ENCODE results near the gene TGFA. TPM values are rescaled to one million over a fixed set of nuclear protein-coding genes. Genes with fewer than 3 reads are reported as not detected.

Gene TGFA
- total RNA-seq, 1 donor from 2014 or later: 1.4 TPM

DNA sequence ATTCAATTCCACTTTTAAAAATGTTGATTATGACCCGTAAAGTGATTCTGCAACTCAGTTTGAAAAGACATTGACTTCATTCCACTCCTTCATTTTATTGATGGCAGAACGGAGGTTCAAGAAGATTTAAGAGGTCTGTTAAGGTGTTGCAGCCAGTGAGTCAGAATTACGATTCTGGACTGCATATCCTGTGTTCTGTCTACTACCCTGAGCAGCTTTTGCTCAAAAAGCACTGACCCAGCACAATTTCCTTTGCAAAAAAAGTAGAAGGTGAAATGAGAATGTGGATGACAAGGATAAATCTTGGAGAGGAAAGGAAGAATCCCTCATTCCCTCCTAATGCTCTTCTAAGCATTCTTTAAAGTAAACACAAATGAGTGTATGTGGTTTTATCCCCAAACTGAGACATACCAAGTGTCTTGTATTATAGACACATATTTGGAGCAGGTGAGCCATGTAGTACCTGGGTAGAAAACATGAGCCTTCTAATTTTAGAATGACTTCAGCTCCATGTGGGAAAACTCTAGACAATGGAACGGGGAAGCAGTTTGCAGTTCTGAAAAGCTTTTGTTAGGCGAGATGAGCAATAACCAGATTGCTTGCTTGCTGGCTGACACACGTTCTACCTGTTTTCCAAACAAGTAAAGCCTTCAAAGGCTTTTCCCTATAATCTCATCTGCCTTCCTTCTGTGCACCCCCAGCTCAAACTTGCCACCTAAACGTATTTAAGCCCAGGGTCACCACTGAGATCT, 44.7 kb downstream of the TGFA start:
- Mint-ChIP-seq H3K4me1 (no peaks in the 10 kb centered on the region), H3K9me3 (no peaks in the 10 kb centered on the region), H3K27ac (ENCODE audit: unreplicated experiment) (no peak overlapping the region), H3K27me3 (ENCODE audit: low read depth) (no peaks in the 10 kb centered on the region), H3K4me3 (no peak overlapping the region), H3K36me3 (ENCODE audit: low read depth) (no peaks in the 10 kb centered on the region)
- TF ChIP-seq, protein P1, sequence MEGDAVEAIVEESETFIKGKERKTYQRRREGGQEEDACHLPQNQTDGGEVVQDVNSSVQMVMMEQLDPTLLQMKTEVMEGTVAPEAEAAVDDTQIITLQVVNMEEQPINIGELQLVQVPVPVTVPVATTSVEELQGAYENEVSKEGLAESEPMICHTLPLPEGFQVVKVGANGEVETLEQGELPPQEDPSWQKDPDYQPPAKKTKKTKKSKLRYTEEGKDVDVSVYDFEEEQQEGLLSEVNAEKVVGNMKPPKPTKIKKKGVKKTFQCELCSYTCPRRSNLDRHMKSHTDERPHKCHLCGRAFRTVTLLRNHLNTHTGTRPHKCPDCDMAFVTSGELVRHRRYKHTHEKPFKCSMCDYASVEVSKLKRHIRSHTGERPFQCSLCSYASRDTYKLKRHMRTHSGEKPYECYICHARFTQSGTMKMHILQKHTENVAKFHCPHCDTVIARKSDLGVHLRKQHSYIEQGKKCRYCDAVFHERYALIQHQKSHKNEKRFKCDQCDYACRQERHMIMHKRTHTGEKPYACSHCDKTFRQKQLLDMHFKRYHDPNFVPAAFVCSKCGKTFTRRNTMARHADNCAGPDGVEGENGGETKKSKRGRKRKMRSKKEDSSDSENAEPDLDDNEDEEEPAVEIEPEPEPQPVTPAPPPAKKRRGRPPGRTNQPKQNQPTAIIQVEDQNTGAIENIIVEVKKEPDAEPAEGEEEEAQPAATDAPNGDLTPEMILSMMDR (conservative IDR thresholded peaks at IDR 0.05): no peak
- DNase-seq (ENCODE audit: low read depth, low spot score): no peak

DNA sequence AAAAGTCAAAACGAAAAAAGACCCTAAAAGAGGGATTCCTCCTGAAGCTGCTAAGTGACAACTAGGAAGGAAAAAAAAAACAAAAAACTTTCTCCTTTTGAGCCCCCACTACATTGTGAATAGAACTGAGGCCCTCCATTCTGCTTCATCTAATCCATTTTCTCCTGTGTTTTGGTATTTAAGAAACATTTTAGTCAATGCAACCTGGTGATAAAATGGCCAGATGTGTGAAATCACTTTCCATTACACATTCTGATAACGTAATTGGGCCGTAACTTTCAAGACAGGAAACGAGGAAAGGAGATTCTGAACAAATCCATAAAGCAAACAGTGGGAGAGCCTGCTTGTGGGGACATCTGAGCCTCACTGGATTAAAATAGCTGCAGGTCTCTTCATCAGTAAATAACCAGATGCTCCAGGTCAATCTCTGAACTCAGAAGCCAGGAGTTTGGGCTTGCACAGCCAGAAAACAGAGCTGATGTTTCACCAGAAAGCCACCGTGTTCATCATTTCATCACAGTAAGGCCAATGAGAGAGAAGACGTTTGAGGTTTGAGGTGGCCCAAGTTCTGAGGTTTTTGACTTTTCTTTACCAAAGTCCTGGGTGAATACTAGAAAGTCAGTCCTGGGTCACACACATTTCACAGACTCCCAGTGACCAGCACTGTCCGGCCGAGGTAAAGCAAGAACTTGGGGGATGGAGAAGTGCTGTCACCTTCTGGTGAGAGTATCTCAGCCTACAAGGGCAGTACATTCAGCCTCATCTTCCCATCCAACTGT, 47.8 kb downstream of the TGFA start:
- Mint-ChIP-seq H3K4me1 (no peaks in the 10 kb centered on the region), H3K27ac (ENCODE audit: unreplicated experiment) (no peak overlapping the region), H3K27me3 (ENCODE audit: low read depth) (no peaks in the 10 kb centered on the region), H3K9me3 (no peaks in the 10 kb centered on the region), H3K4me3 (no peak overlapping the region), H3K36me3 (ENCODE audit: low read depth) (no peaks in the 10 kb centered on the region)
- TF ChIP-seq, protein P1 (conservative IDR thresholded peaks at IDR 0.05): no peak
- no peak for DNase-seq (ENCODE audit: low read depth, low spot score)

DNA sequence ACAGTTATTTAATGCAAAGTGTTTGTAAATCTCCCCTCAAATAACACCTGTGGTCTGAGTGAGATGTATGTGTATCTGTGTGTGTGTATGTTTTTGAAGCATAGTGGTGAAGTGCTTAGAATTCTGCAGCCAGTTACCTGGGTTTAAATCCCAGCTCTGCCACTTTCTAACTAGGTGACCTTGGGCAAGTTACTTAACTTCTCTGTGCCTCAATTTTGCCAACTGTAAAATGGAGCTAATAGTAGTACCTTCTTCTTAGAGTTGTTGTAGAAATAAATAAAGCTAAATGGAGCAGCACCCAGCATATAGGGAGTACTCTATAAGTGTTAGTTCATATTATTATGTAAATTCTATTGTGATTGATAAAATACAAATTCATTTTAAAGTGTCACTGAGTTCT, 48.9 kb downstream of the TGFA start:
- H3K4me3 Mint-ChIP-seq: no peak overlapping the region
- no peak for DNase-seq (ENCODE audit: low read depth, low spot score)

DNA sequence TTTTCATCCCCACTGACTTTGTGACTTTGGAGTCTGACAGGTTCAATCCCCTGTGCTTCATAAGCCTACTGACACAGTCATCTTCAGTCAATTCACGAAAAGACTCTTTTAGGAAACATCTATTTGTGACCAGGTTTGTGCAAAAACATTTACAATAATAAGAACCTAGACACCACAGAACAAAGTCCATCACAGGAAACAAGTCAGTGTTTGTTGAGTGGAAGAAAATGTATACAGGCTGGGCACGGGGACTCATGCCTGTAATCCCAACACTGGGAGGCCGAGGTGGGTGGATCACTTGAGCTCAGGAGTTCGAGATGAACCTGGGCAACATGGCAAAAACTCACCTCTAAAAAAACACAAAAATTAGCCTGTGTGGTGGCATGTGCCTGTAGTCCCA, 49.7 kb downstream of the TGFA start:
- H3K27me3 Mint-ChIP-seq (ENCODE audit: low read depth): no peaks in the 10 kb centered on the region
- H3K36me3 Mint-ChIP-seq (ENCODE audit: low read depth): no peaks in the 10 kb centered on the region
- TF ChIP-seq, protein P1 (conservative IDR thresholded peaks at IDR 0.05): no peak
- no peak overlapping the region for H3K4me3 Mint-ChIP-seq
- H3K4me1 Mint-ChIP-seq: no peaks in the 10 kb centered on the region
- no peak for DNase-seq (ENCODE audit: low read depth, low spot score)
- no peaks in the 10 kb centered on the region for H3K9me3 Mint-ChIP-seq
- no peak overlapping the region for H3K27ac Mint-ChIP-seq (ENCODE audit: unreplicated experiment)

More for the DNA sequence above, 48.9 kb downstream of the TGFA start:
- Mint-ChIP-seq H3K27ac (ENCODE audit: unreplicated experiment) (no peak overlapping the region), H3K27me3 (ENCODE audit: low read depth) (no peaks in the 10 kb centered on the region), H3K9me3 (no peaks in the 10 kb centered on the region), H3K4me1 (no peaks in the 10 kb centered on the region), H3K36me3 (ENCODE audit: low read depth) (no peaks in the 10 kb centered on the region)
- TF ChIP-seq, protein P1 (conservative IDR thresholded peaks at IDR 0.05): no peak

DNA sequence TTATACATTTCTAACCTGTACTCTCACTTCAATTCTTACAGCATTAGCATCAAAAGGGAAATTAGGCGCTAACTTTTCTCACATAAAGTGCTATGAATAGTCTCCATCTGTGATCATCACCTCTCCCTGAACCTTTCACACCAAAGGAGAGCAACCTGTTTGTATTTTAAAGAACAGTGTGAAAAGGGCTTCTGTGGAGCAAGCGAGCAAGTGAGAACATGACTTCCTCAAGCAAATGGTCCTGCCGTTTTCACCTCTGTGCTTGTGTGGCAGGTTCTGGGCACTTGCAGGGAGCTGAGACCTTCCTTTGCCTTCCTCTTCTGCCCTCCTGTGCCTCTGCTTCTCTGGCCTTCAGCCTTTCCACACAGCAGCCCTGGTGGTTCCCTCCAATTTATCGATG, 51.9 kb downstream of the TGFA start:
- H3K4me1 Mint-ChIP-seq: no peaks in the 10 kb centered on the region
- TF ChIP-seq, protein P1 (conservative IDR thresholded peaks at IDR 0.05): no peak
- H3K4me3 Mint-ChIP-seq: no peak overlapping the region
- no peaks in the 10 kb centered on the region for H3K36me3 Mint-ChIP-seq (ENCODE audit: low read depth)
- no peaks in the 10 kb centered on the region for H3K9me3 Mint-ChIP-seq
- no peak overlapping the region for H3K27ac Mint-ChIP-seq (ENCODE audit: unreplicated experiment)
- no peak for DNase-seq (ENCODE audit: low read depth, low spot score)
- H3K27me3 Mint-ChIP-seq (ENCODE audit: low read depth): peaks cover 8% of the 10 kb centered on the region

Measured in neural crest cell (in vitro differentiated cells).